NT2/D1 (cell line): ENCODE data around the gene IMPDH1.

Experiments used
- SUZ12 ChIP-seq: IDR thresholded peaks from 2 replicates; pipeline ENCODE4 v1.6.1; 2011; ENCODE audit not compliant: insufficient read length, insufficient read depth; ENCODE audit errors: extremely low read depth
- YY1 ChIP-seq: IDR thresholded peaks from 2 replicates; pipeline ENCODE4 v1.6.1; 2011; ENCODE audit not compliant: insufficient read length, insufficient read depth
- ZNF274 ChIP-seq: IDR thresholded peaks from 2 replicates; pipeline ENCODE4 v1.6.1; 2011; ENCODE audit warnings: mild to moderate bottlenecking, low read depth, low read length

DNA sequence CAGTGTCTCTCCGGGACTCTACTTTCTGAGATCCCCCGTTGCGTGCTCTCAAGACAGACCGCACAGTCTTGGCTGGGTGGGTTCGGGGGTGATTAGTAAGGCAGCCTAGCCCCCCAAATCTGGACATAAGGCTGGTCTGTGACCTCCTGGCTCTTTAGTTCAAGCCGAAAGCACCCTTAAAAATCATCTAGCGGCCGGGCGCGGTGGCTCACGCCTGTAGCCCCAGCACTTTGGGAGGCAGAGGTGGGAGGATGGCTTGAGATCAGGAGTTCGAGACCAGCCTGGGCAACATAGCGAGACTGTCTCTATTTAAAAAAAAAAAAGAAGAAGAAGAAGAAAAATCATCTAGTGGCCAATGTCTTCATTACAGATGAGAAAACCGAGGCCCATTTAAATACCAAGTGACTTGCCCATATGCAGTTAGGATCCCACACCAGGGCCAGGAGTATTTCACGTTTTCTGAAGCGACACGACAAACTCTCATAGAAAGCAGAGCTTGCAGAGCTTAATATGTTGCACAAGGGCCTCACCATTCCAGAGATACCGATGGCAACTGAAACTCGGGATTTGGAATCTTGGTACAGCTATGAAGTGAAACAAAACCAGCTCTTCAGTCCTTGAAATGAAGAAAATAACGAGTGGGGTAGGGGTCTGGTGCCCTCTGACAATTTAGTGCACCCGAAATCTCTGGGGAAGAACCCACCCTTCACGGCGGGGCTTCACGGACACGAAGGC lies 45.2 kb upstream of the IMPDH1 start:
- TF ChIP-seq ZNF274 (no peak), SUZ12 (no peak), YY1 (no peak)
